Stimulated activated CD8-positive, alpha-beta memory T cell treated with anti-CD3 and anti-CD28 coated beads, Interleukin-12 subunit alpha, Interleukin-12 subunit beta, amount 100 ng/mL, for 1 hour (primary cell): ENCODE results near the gene PGC.

Source experiments
- DNase-seq: peaks from one replicate; pipeline ENCODE4 v3.0.0-alpha.2; 2020; ENCODE audit warnings: low read depth

The PGC gene

GRCh38 chr6:41746107-41746506 lies 1.1 kb downstream of the PGC start:
- DNase-seq: no peak

GRCh38 chr6:41744236-41744787 lies 2.9 kb downstream of the PGC start:
- DNase-seq: no peak

GRCh38 chr6:41743406-41744235 lies 3.6 kb downstream of the PGC start:
- no peak for DNase-seq

- DNase-seq: no peak
Measured at GRCh38 chr6:41741625-41742490, 5.3 kb downstream of the PGC start.

GRCh38 chr6:41740366-41741162 lies 6.6 kb downstream of the PGC start:
- DNase-seq: no peak

GRCh38 chr6:41739041-41739440 lies 8.2 kb downstream of the PGC start:
- DNase-seq: no peak

- no peak for DNase-seq
Measured at GRCh38 chr6:41737591-41738130, 9.5 kb downstream of the PGC start.

GRCh38 chr6:41736800-41737555 lies 10.2 kb downstream of the PGC start:
- DNase-seq: no peak

GRCh38 chr6:41736186-41736733 lies 10.9 kb downstream of the PGC start:
- DNase-seq: no peak

- peak; percentile 89 for DNase-seq
Measured at GRCh38 chr6:41735427-41736185, 11.6 kb downstream of the PGC start, which contains the start of gene TFEB. Gene TFEB, minus strand, starts transcription at chr6:41735608. Its CDS starts 44,395 bp downstream, at chr6:41691213.

GRCh38 chr6:41734666-41735426 lies 12.4 kb downstream of the PGC start:
- DNase-seq: peak; percentile 63

- peak; percentile 48 for DNase-seq
Measured at GRCh38 chr6:41733707-41734665, 13.2 kb downstream of the PGC start.

- no peak for DNase-seq
Measured at GRCh38 chr6:41733360-41733706, 13.9 kb downstream of the PGC start.

- DNase-seq: peak; percentile 41
Measured at GRCh38 chr6:41732591-41733359, 14.4 kb downstream of the PGC start.

- DNase-seq: no peak
Measured at GRCh38 chr6:41732149-41732548, 15.0 kb downstream of the PGC start.

- DNase-seq: no peak
Measured at GRCh38 chr6:41731561-41732086, 15.6 kb downstream of the PGC start.
